Measurements from ENCODE around the gene SGMS1.

Gene SGMS1

GRCh38 chr10:50332108-50332842, 291.5 kb downstream of the SGMS1 start:
- H3K4me3 ChIP-seq (replicated peaks in 1 of 2; ENCODE audit: low read depth in 2 of 2, low read length in 2 of 2) = no peak overlapping the region
- DNase-seq (ENCODE audit: low read depth in 2 of 2) = no peak
- TF ChIP-seq, protein P1, sequence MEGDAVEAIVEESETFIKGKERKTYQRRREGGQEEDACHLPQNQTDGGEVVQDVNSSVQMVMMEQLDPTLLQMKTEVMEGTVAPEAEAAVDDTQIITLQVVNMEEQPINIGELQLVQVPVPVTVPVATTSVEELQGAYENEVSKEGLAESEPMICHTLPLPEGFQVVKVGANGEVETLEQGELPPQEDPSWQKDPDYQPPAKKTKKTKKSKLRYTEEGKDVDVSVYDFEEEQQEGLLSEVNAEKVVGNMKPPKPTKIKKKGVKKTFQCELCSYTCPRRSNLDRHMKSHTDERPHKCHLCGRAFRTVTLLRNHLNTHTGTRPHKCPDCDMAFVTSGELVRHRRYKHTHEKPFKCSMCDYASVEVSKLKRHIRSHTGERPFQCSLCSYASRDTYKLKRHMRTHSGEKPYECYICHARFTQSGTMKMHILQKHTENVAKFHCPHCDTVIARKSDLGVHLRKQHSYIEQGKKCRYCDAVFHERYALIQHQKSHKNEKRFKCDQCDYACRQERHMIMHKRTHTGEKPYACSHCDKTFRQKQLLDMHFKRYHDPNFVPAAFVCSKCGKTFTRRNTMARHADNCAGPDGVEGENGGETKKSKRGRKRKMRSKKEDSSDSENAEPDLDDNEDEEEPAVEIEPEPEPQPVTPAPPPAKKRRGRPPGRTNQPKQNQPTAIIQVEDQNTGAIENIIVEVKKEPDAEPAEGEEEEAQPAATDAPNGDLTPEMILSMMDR (IDR thresholded peaks at IDR 0.05; ENCODE audit: low read depth, low read length) = no peak

- H3K4me3 ChIP-seq (replicated peaks in 1 of 2; ENCODE audit: low read depth in 2 of 2, low read length in 2 of 2) = no peak overlapping the region
Measured at GRCh38 chr10:50331486-50331885, 292.3 kb downstream of the SGMS1 start.

DNA sequence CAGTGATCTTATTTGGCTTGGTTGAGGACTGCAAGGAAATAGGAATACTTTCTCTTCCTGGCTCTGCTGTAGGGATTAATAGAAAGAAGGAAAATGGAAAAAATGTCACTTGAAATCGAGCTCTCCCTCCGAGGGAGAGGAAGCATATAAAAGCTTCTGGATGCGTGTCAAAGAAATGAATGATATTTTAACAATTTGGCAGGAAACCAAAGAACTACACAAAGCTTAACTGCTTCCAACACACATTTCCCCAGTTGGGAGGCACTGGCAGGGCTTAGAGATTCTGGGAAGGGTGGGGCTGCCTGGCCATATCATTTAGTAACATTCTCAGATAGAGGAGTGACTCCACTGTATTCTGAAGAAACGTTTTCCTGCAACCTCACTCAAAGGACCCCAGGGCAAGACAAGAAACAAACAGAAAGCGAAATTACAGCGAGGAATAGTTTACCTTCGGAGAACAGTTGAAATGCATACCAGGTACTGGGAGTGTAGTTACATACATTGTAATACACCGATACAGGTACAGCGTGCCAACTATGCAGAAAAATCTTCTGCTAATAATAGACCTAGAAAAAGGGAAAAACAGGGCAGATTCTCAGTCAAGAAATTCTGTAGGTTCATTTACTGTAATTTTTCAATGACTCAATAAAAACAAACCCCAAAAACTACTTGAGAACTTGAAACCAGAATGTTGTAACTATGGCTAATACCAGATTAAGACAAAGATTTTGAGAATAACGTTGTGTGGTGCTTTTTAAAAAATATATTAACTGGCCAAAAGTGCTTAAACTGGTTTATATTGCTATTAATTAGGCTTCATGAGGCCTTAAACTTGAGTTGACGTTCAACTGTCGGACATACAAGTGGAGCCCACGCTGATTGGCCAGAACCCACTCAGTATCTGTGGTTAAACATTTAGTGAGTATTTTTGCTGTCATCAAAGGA, 296.7 kb downstream of the SGMS1 start:
- TF ChIP-seq, protein P1 (IDR thresholded peaks at IDR 0.05; ENCODE audit: low read depth, low read length) = no peak
- peak overlapping the region; percentile 3 to 12 for H3K4me3 ChIP-seq (replicated peaks in 1 of 2; ENCODE audit: low read depth in 2 of 2, low read length in 2 of 2)

More at GRCh38 chr10:50331486-50331885, 292.3 kb downstream of the SGMS1 start:
- TF ChIP-seq, protein P1 (IDR thresholded peaks at IDR 0.05; ENCODE audit: low read depth, low read length) = no peak
- no peak for DNase-seq (ENCODE audit: low read depth in 2 of 2)

GRCh38 chr10:50326172-50326555, 297.6 kb downstream of the SGMS1 start:
- H3K4me3 ChIP-seq (replicated peaks in 1 of 2; ENCODE audit: low read depth in 2 of 2, low read length in 2 of 2) = no peak overlapping the region
- DNase-seq (ENCODE audit: low read depth in 2 of 2) = no peak
- TF ChIP-seq, protein P1 (IDR thresholded peaks at IDR 0.05; ENCODE audit: low read depth, low read length) = no peak

More for the DNA sequence above, 296.7 kb downstream of the SGMS1 start:
- DNase-seq (ENCODE audit: low read depth in 2 of 2) = peak; percentile 85 to 94

DNA sequence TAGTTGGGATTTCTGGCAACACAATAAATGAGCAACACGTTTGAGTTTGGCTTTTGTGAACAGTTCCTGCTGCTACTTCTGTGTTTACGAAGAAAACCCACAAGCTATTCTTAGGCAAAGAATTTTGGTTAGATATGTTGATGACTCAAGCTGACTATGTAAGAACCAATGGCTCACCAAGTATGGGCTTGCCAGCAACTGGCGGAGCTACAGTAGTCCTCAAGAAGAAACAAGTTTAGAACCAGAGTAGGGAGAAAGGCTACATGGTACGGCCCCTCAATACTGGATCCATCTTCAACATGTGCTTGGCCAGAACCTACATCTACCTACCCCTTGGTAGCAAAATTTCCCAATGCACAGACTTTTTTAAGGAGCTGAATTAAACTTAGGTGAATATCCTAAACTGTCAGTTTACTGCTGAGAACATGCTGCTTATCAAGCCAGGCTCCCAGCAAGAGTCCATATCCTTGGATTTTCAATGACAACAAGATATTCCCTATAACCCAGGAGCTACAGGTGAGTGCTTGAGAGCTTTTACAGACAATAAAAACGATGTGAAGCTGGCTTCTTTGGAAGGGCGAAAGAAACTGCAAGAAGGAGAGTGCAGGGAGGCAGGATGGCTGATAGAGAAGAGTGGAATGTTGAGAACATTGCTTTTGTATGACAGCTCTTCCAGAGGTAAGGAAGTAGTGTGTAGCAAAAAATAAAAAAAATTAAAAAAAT, 298.1 kb downstream of the SGMS1 start:
- peak; percentile 95 to 97 for DNase-seq (ENCODE audit: low read depth in 2 of 2)
- TF ChIP-seq, protein P1 (IDR thresholded peaks at IDR 0.05; ENCODE audit: low read depth, low read length) = no peak
- H3K4me3 ChIP-seq (replicated peaks in 1 of 2; ENCODE audit: low read depth in 2 of 2, low read length in 2 of 2) = no peak overlapping the region

DNA sequence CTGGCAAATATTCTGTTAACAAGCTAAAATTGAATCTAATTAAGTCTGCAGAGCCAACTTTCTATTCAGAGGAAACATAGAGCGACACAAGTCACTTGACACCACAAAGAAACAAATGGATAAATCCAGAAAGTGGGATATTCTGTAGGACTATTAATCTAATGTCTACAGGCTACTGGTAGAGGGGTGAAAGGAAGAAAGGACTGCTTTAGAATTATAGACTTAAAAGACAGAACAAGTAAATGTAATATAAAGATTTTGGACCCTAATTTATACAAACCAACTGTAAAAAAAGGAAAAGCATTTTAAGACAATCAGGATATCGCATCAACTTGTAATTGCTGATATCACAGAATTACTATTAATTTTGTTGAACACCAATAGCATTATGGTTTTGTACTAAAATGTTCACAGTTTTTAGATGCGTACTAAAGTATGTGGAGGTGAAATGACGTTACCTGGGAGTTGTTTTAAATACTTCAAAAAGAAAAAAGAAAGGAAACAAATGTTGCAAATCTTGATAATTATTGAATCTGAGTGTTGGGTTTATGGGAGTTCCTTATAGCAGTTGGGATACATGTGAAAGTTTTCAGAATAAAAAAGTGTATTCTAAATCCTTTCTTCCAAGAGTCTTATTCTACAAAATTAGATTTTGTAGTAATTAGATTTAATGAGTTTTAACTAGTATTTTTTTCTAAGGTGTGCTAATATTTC, 298.9 kb downstream of the SGMS1 start:
- no peak overlapping the region for H3K4me3 ChIP-seq (replicated peaks in 1 of 2; ENCODE audit: low read depth in 2 of 2, low read length in 2 of 2)
- DNase-seq (ENCODE audit: low read depth in 2 of 2) = no peak
- TF ChIP-seq, protein P1 (IDR thresholded peaks at IDR 0.05; ENCODE audit: low read depth, low read length) = no peak
